Fibroblast of pulmonary artery (primary cell): Measurements from ENCODE around the gene GSG1L.

Source experiments
- DNase-seq: peaks from one replicate; pipeline ENCODE4 v3.0.0-alpha.2; 2010; ENCODE audit warnings: low read depth
- H3K4me3 ChIP-seq: replicated peaks from 2 replicates; pipeline ENCODE4 v1.5.1; 2011; ENCODE audit warnings: low read depth, mild to moderate bottlenecking, control low read depth, low read length, moderate library complexity
- CTCF ChIP-seq: IDR thresholded peaks from 2 replicates; pipeline ENCODE4 v1.5.1; 2011; ENCODE audit warnings: mild to moderate bottlenecking, control low read depth, low read length, inconsistent platforms; ENCODE audit errors: missing control alignments

GSG1L gene

GRCh38 chr16:28057949-28058348 is 5.6 kb downstream of the GSG1L start:
- no peak for TF ChIP-seq CTCF
- no peak for DNase-seq

DNA sequence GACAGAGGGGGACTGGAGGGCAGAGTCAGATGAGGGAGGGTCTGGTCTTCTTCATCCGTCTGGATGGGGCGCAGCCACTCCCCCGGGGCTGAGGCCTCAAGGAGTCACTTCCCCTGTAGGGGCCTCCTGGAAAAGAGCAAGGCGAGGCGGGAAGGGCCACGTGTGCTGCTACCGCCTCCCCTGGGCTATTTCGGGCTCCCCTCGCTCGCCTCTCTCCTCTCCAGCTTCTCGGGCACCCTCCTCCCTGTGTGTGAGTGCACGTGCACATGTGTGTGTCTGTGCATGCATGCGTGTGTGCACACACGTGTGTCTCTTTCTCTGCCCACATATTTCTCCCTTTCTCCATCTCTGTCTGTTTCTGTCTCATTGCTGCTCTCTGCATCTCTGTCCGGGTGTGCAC is 10.1 kb downstream of the GSG1L start:
- DNase-seq = no peak
- H3K4me3 ChIP-seq = no peak overlapping the region
- no peak for TF ChIP-seq CTCF

More at GRCh38 chr16:28057949-28058348, 5.6 kb downstream of the GSG1L start:
- no peak overlapping the region for H3K4me3 ChIP-seq

DNA sequence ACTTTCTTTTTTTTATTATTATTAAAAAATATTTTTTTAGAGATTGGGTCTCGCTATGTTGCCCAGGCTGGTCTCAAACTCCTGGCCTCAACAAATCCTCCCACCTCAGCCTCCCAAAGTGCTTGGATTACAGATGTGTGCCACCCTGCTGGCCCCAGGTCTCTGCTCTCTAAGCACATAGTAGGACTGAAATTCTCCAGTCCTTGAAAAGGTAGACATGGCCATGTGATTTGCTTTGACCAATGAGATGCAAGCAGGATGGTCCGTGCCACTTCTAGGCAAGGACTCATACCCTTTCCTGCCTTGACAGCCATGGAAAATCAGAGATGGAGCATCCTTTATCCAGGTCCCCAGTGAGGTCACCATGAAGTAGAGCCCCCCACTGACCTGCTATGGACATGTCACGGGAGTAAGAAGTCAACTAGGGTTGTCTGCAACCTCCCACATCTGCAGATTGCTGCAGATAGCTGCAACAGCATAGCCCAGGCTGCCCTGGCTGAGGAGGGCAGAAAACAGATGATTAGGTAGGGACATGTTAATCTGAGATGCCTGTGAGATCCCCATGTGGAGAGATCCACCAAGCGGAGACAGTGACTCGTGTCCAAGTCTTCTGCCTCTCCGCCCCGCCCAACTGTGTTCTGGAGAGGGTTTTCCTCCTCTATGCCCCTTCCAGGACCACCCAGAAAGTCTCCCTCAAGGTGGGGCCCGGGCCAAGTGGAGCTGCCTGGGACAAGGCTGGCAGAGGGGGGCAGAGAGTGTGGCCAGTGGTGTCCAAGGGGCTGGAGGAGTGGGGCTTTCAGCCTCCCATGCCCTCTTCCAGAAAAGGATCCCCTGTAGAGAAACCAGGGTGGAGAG is 11.0 kb downstream of the GSG1L start:
- TF ChIP-seq CTCF = no peak
- no peak for DNase-seq
- no peak overlapping the region for H3K4me3 ChIP-seq

GRCh38 chr16:28051486-28051885 is 12.0 kb downstream of the GSG1L start:
- no peak for TF ChIP-seq CTCF
- no peak for DNase-seq
- no peak overlapping the region for H3K4me3 ChIP-seq

GRCh38 chr16:28042811-28043210 is 20.7 kb downstream of the GSG1L start:
- DNase-seq = peak; percentile 4

GRCh38 chr16:28041615-28042014 is 21.9 kb downstream of the GSG1L start:
- TF ChIP-seq CTCF = no peak
- no peak overlapping the region for H3K4me3 ChIP-seq
- no peak for DNase-seq

More at GRCh38 chr16:28042811-28043210, 20.7 kb downstream of the GSG1L start:
- no peak overlapping the region for H3K4me3 ChIP-seq
- TF ChIP-seq CTCF = no peak

DNA sequence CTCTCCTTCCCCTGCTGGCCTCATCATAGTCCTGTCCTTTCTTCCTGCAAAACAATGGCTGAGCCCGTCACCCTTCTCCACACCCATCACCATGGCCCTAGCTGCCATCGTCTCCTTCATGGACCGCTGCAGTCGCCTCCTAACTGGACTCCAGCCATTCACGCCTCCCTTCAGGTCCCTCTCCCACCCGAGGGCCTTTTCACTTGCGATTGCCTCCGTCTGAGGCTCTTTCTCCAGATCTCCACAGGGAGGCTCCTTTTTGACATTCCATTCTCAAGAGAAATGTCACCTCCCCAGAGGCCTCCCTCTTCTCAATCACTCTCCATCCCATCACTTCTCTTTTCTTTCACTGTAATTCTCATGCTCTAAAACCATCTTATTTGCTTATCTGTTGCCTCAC is 23.5 kb downstream of the GSG1L start:
- no peak for DNase-seq
- TF ChIP-seq CTCF = no peak
- no peak overlapping the region for H3K4me3 ChIP-seq
